ENCODE results near the gene CYP11A1.

Gene CYP11A1

GRCh38 chr15:74300057-74300795 lies 67.2 kb downstream of the CYP11A1 start:
- peak; percentile 57 for DNase-seq (ENCODE audit: low spot score)

GRCh38 chr15:74297887-74298286 lies 69.6 kb downstream of the CYP11A1 start:
- DNase-seq (ENCODE audit: low spot score) = no peak

GRCh38 chr15:74295800-74296199 lies 71.6 kb downstream of the CYP11A1 start:
- no peak for DNase-seq (ENCODE audit: low spot score)

GRCh38 chr15:74294010-74294409 lies 73.4 kb downstream of the CYP11A1 start:
- no peak for DNase-seq (ENCODE audit: low spot score)

- no peak for DNase-seq (ENCODE audit: low spot score)
These were observed 74.2 kb downstream of the CYP11A1 start for GRCh38 chr15:74293021-74293810.

- DNase-seq (ENCODE audit: low spot score) = peak; percentile 98
These were observed 76.1 kb downstream of the CYP11A1 start for GRCh38 chr15:74291101-74292071.

- DNase-seq (ENCODE audit: low spot score) = no peak
These were observed 76.8 kb downstream of the CYP11A1 start for GRCh38 chr15:74290645-74291044.

GRCh38 chr15:74289671-74290070 lies 77.8 kb downstream of the CYP11A1 start:
- no peak for DNase-seq (ENCODE audit: low spot score)
